Immature natural killer cell (primary cell): Measurements from ENCODE around the gene RMDN3. TPM values are rescaled to one million over a fixed set of nuclear protein-coding genes. Genes with fewer than 3 reads are reported as not detected.

Experiments used
- DNase-seq, 3 donors: peaks; one replicate each; pipeline ENCODE4 v3.0.0; 2022; ENCODE audit warnings: mixed read lengths in 1 of 3
- H3K27ac Mint-ChIP-seq, 6 donors: one replicate each; pipeline ENCODE4 v1.8.0; 2020; ENCODE audit warnings: mixed read lengths in 6 of 6, mild to moderate bottlenecking in 5 of 6, inconsistent platforms in 4 of 6, moderate library complexity in 3 of 6
- H3K27me3 Mint-ChIP-seq, 3 donors: one replicate each; pipeline ENCODE4 v1.8.0; 2020 to 2021; ENCODE audit warnings: low read depth in 3 of 3, mild to moderate bottlenecking in 3 of 3, mixed read lengths in 3 of 3, moderate library complexity in 3 of 3, inconsistent platforms in 1 of 3
- H3K36me3 Mint-ChIP-seq, 3 donors: one replicate each; pipeline ENCODE4 v1.8.0; 2020; ENCODE audit warnings: mixed read lengths in 3 of 3, inconsistent platforms in 2 of 3, mild to moderate bottlenecking in 2 of 3
- H3K4me1 Mint-ChIP-seq, 2 donors: one replicate each; pipeline ENCODE4 v1.8.0; 2020; ENCODE audit warnings: inconsistent platforms in 2 of 2, mild to moderate bottlenecking in 2 of 2, mixed read lengths in 2 of 2, moderate library complexity in 1 of 2
- H3K4me3 Mint-ChIP-seq, 5 donors: one replicate each; pipeline ENCODE4 v1.8.0; 2020; ENCODE audit warnings: mild to moderate bottlenecking in 5 of 5, mixed read lengths in 5 of 5, inconsistent platforms in 3 of 5, moderate library complexity in 3 of 5
- H3K9me3 Mint-ChIP-seq, 6 donors: one replicate each; pipeline ENCODE4 v1.8.0; 2020; ENCODE audit warnings: mild to moderate bottlenecking in 6 of 6, mixed read lengths in 6 of 6, inconsistent platforms in 4 of 6, moderate library complexity in 3 of 6
- polyA plus RNA-seq, 3 donors: library from polyadenylated mRNA; unstranded; fragments of 300-500 nt; fragmentation: Illumina TruSeq; gene quantifications; one replicate each; pipeline ENCODE4 v1.2.3, GENCODE V29; 2021

Gene RMDN3
- polyA plus RNA-seq, 3 donors from 2014 or later, result 44.6 to 118 (median 110) TPM

DNA sequence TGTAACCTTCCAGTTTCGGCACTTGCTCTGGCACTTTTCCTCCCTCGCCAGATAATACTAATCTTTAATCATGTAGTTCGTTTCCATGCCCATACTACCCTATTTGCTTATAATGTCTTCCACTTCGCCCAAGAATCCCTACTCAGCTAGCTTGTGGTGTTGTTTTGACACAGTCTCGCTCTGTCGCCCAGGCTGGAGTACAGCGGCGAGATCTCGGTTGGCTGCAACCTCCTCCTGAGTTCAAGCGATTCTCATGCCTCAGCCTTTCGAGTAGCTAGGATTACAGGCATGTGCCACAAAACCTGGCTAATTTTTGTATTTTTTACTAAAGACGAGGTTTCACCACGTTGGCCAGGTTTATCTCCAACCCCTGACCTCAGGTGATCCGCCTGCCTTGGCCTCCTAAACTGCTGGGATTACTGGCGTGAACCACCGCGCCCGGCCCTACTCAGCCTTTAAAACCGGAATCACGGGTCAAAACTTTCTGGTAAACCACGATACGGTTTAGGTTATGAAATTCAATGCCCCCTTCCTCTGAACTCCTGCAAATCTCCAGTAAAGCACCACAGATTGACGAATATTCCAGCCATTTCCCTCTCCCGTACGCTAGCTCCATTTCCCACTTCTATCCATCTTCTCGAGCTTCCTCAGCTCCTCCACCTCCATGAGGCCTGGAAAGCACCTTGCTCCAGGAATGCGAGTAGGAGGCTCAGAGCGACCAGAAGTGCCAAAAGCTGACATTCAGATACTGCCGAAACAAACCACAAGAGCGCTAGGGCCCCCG lies 61.0 kb downstream of the RMDN3 start:
- H3K27me3 Mint-ChIP-seq, result peaks cover 6 to 9% (median 8%) of the 10 kb centered on the region in 3 donors
- H3K4me3 Mint-ChIP-seq, result peak overlapping the region; percentile 94 to 100 (median 99)
- peaks cover 29% of the 10 kb centered on the region in 2 donors for H3K4me1 Mint-ChIP-seq
- H3K27ac Mint-ChIP-seq, result peak overlapping the region; percentile 94 to 98 (median 97)
- DNase-seq, result no peak
- peaks cover 0 to 7% (median 3%) of the 10 kb centered on the region in 3 donors for H3K36me3 Mint-ChIP-seq
- no peaks in the 10 kb centered on the region for H3K9me3 Mint-ChIP-seq

DNA sequence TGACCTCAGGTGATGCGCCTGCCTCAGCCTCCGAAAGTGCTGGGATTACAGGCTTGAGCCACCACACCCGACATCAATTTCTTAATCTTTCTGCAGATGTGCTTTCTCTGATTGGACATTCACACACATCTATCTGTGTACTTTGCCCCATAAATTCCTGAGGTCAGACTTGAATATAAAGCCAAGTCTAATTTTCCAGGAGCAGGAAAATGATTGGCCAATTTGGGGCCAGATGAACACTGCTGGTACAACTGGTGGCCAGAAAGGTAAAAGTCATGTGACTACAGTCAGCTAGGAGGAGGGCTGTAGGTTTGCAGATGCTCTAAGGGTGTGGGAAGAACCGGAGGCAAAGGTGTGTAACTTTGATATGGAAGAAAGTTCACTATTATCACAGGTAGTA lies 63.3 kb downstream of the RMDN3 start:
- H3K36me3 Mint-ChIP-seq, result peaks cover 0 to 7% (median 3%) of the 10 kb centered on the region in 3 donors
- H3K4me3 Mint-ChIP-seq, result no peak overlapping the region
- H3K4me1 Mint-ChIP-seq, result peaks cover 26 to 29% of the 10 kb centered on the region in 2 donors
- H3K9me3 Mint-ChIP-seq, result no peaks in the 10 kb centered on the region
- peaks cover 6 to 9% (median 6%) of the 10 kb centered on the region in 3 donors for H3K27me3 Mint-ChIP-seq
- no peak overlapping the region for H3K27ac Mint-ChIP-seq
- DNase-seq, result no peak

DNA sequence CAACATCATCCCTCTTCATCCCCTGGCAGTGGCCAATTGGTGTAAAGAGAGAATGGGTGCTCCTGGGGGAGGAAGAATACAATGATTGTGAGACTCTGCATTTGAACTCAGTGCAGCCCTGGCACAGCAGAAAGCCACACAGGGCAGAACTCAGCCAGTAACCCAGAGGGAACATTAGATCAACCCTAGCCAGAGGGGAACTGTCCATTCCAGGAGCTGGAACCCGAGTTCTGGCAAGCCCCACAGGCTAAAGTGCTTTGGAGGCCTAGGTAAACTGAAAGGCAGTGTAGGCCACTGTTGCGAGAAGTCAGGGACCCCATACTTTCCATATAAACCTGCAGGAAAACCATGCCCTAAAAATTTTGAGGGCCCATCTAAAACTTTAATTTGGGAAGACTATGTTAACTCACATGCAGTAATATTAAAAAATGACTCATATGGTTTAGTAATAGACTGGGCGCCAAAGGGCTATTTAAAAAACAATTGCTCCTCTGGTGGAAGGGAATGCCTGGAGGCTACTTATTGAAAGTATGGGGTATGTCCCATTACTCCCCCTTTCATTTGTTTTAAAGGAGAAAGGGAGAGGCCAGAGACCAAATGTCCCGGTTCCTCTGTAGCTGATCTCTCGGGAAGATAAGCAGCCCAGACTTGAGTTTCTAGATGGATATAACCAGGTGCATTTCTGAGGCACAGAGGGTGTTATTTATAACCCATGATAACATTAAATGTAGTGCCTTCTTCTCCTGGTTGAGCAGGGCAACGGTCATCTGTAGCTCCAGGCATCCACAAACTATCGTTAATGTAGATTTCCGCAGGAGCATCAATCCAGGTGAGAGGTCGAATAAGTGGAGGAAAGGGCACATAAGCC lies 65.9 kb downstream of the RMDN3 start:
- Mint-ChIP-seq H3K4me1 (peaks cover 7 to 14% of the 10 kb centered on the region in 2 donors), H3K27ac (no peak overlapping the region), H3K4me3 (no peak overlapping the region), H3K9me3 (no peaks in the 10 kb centered on the region), H3K27me3 (peaks cover 0 to 1% (median 0%) of the 10 kb centered on the region in 3 donors), H3K36me3 (peaks cover 0 to 7% (median 0%) of the 10 kb centered on the region in 3 donors)
- DNase-seq, result no peak

Other genes with a start within 250 kb of the RMDN3 start
- 10 to 100 TPM; 31.3 to 65.7 (median 45.7) TPM for gene CCDC32, start 190.2 kb downstream of the RMDN3 start, polyA plus RNA-seq
- 10 to 100 TPM; 18.9 to 21.2 (median 19.1) TPM for gene RPUSD2, start 186.0 kb downstream of the RMDN3 start, polyA plus RNA-seq
- under 1 TPM in 2 of 3 donors, not detected in 1; 0.20 to 0.38 TPM for gene KNL1, start 161.0 kb downstream of the RMDN3 start, polyA plus RNA-seq
- 1 to 10 TPM; 2.6 to 7.5 (median 4.7) TPM for gene RAD51, start 60.1 kb downstream of the RMDN3 start, polyA plus RNA-seq
- 100 to 1,000 TPM; 183 to 303 (median 230) TPM for gene GCHFR, start 8.8 kb upstream of the RMDN3 start, polyA plus RNA-seq
- under 1 TPM in 2 of 3 donors, not detected in 1; 0.08 to 0.12 TPM for gene C15orf62, start 14.7 kb upstream of the RMDN3 start, polyA plus RNA-seq
- 10 to 100 TPM; 12.8 to 22.0 (median 20.9) TPM for gene ZFYVE19, start 51.8 kb upstream of the RMDN3 start, polyA plus RNA-seq
- gene DNAJC17, start 52.2 kb upstream of the RMDN3 start, polyA plus RNA-seq, result 10 to 100 TPM; 25.6 to 62.8 (median 34.7) TPM
- not detected for gene PPP1R14D, start 73.5 kb upstream of the RMDN3 start, polyA plus RNA-seq
- 1 to 10 TPM in 2 of 3 donors, under 1 TPM in 1; 0.48 to 3.9 (median 1.8) TPM for gene SPINT1, start 88.8 kb upstream of the RMDN3 start, polyA plus RNA-seq
- gene RHOV, start 119.0 kb upstream of the RMDN3 start, polyA plus RNA-seq, result not detected
- 10 to 100 TPM; 20.8 to 36.8 (median 35.3) TPM for gene VPS18, start 139.2 kb upstream of the RMDN3 start, polyA plus RNA-seq
- not detected for gene DLL4, start 174.1 kb upstream of the RMDN3 start, polyA plus RNA-seq
- under 1 TPM in 1 of 3 donors, not detected in 2; 0.77 TPM for gene CHAC1, start 198.2 kb upstream of the RMDN3 start, polyA plus RNA-seq